ENCODE data around the gene COMMD9. TPM values are rescaled to one million over a fixed set of nuclear protein-coding genes. Genes with fewer than 3 reads are reported as not detected.

Gene COMMD9
- total and polyA plus RNA-seq, 10 of the 15 experiments (the other 5 are each of a cell fraction or from before 2014, with no cell fraction given), result 31.4 to 119 (median 56.2) TPM

GRCh38 chr11:36295926-36296325 is 6.7 kb upstream of the COMMD9 start, which contains the start of gene PRR5L:
Gene PRR5L (plus strand): TSS chr11:36296288. CDS start chr11:36401122, 104,834 bp downstream.
- CTCF ChIA-PET, result interaction anchor here (1.1 to 18.4 kb wide), 4 partner anchors 154 to 198 kb away, joined by 3 to 286 read pairs (median 90); no protein-coding TSS in a partner anchor
- no peak within 1 kb of the TSS for H3K4me2 ChIP-seq (ENCODE audit: control insufficient read depth, insufficient read depth)
- H3K9ac ChIP-seq (ENCODE audit: control insufficient read depth, insufficient read depth, low read length), result no peak within 1 kb of the TSS

More at GRCh38 chr11:36295926-36296325, 6.7 kb upstream of the COMMD9 start, which contains the start of gene PRR5L:
- ChIA-PET SMC1A (ENCODE audit: uncharacterized antibody, unreplicated experiment) (interaction anchor here (1.3 to 10.8 kb wide), 4 partner anchors 169 to 451 kb away, joined by 3 to 181 read pairs (median 8); no protein-coding TSS in a partner anchor), POLR2A (no interaction called here), RAD21 (ENCODE audit: unreplicated experiment) (interaction anchor here (1.0 to 9.1 kb wide), 3 partner anchors 181 to 197 kb away, joined by 4 to 102 read pairs (median 6); no protein-coding TSS in a partner anchor)
- WGBS (ENCODE audit: insufficient coverage, insufficient replicate concordance, low lambda C conversion rate, missing lambda C conversion rate), result 54% methylated on average over 3 of the region's 3 CpGs
- H3K27ac ChIP-seq (ENCODE audit: control insufficient read depth, insufficient read depth), result no peak within 1 kb of the TSS
- FAIRE-seq (no peak), DNase-seq (ENCODE audit: low read depth, low spot score) (no peak), ATAC-seq (no peak)
- peaks cover 1 to 6% of the 10 kb centered on the region in 2 experiments; a peak in 2 of 4 replicates for H3K27me3 ChIP-seq (replicated peaks in 1 of 2; ENCODE audit: control insufficient read depth in 2 of 2, insufficient read depth in 2 of 2, low read length in 1 of 2)
- in situ Hi-C loops (cut with MboI) (no loop called here), intact Hi-C loops (cut with micrococcal nuclease; ENCODE audit: unreplicated experiment) (loop anchor here (10.0 kb wide), 2 partner anchors 379 to 449 kb away; no protein-coding TSS in a partner anchor)
- no peaks in the 10 kb centered on the region for H3K9me3 ChIP-seq (replicated peaks; ENCODE audit: control insufficient read depth, insufficient read depth, low read length)
- no peaks in the 10 kb centered on the region for H3K79me2 ChIP-seq (ENCODE audit: control insufficient read depth, insufficient read depth, low read length)
- no peak within 1 kb of the TSS for H2AFZ ChIP-seq (ENCODE audit: control insufficient read depth, low read depth, low read length)
- no peak for TF ChIP-seq MXI1 (IDR thresholded peaks at IDR 0.05; ENCODE audit: low read depth, low read length)
- no peak for TF ChIP-seq ZNF592 (IDR thresholded peaks at IDR 0.05)
- TF ChIP-seq RELA (IDR thresholded peaks at IDR 0.05; ENCODE audit: borderline replicate concordance, partially characterized antibody), result no peak
- no peaks in the 10 kb centered on the region for H3K4me1 ChIP-seq (ENCODE audit: control insufficient read depth, insufficient read depth, low read length)
- H4K20me1 ChIP-seq (ENCODE audit: control insufficient read depth, insufficient read depth), result no peaks in the 10 kb centered on the region
- BruUV-seq (replicated peaks), result no TSS peak
- H3K4me3 ChIP-seq, result no peak within 1 kb of the TSS
- no peaks in the 10 kb centered on the region for H3K36me3 ChIP-seq (ENCODE audit: control insufficient read depth in 2 of 2, insufficient read depth in 2 of 2, low read length in 1 of 2)
